BE2C (cell line): ENCODE measurements around the gene NRARP.

Experiments
- DNase-seq: peaks from one replicate; pipeline ENCODE4 v3.0.0-alpha.2; 2020
- H3K27me3 ChIP-seq: fragments of 250-450 bp; sonication (Bioruptor Pico); 2 replicates; pipeline ENCODE4 v1.5.1; 2020; ENCODE audit warnings: mild to moderate bottlenecking
- H3K36me3 ChIP-seq: fragments of 250-450 bp; sonication (Bioruptor Pico); 2 replicates; pipeline ENCODE4 v1.5.1; 2020; ENCODE audit warnings: mild to moderate bottlenecking
- H3K4me1 ChIP-seq: fragments of 250-450 bp; sonication (Bioruptor Pico); 2 replicates; pipeline ENCODE4 v1.5.1; 2020
- H3K4me3 ChIP-seq: 2 replicates; pipeline ENCODE4 v1.5.1; 2011; ENCODE audit warnings: low read depth, low read length
- H3K9me3 ChIP-seq: fragments of 250-450 bp; sonication (Bioruptor Pico); 2 replicates; pipeline ENCODE4 v1.5.1; 2020
- CTCF ChIP-seq: IDR thresholded peaks from 2 replicates; pipeline ENCODE4 v1.5.1; 2012; ENCODE audit warnings: mild to moderate bottlenecking, low read depth, low read length

Gene NRARP

DNA sequence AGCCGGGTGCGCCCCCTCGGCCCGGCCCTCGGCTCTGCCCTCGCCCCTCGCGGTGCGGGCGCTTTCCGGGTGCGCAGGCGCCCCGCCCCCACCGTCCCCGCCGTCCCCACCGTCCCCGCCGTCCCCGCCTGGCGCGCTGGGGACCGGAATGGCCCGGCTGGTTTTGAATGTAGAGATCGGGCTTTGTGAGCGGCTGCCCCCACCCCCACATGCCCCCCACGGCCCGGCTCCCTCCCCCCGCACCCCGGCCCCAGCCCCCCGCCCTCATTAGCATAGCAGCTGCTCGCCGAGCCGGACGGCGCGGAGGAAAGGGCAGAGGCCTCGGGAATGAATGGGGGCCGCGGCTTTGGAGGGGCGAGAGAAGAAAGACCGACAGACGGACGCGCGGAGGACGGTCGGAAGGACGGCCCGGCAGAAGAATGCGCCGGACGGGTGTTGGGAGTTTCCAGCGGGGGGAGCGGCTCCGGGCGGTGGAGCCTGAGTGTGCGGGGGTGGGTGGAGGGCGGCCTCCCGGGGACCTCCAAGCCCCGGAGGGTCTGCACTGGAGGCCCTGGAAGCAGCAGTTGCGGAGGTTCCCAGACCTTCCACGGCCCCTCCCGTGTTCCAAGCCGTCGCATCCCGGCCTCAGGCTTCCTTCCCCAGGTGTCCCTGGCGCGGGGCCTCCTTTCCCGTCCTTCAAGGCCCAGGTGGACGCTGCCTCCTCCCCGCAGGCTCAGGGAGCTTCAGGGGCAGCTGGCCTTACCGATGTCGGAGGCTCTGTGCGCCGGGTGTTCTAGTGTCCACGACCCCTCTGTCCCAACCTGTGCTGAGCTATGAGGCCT is 6.0 kb downstream of the NRARP start:
- Histone ChIP-seq H3K4me1 (peaks cover 10% of the 10 kb centered on the region), H3K4me3 (no peak overlapping the region), H3K9me3 (peaks cover 7% of the 10 kb centered on the region), H3K36me3 (no peaks in the 10 kb centered on the region), H3K27me3 (peaks cover 6% of the 10 kb centered on the region; the same call in 1 of the 2 replicates)
- DNase-seq: no peak
- TF ChIP-seq CTCF: no peak

- DNase-seq: peak; percentile 67
- H3K36me3 ChIP-seq: no peaks in the 10 kb centered on the region
- H3K4me3 ChIP-seq: no peak overlapping the region
- H3K4me1 ChIP-seq: peaks cover 10% of the 10 kb centered on the region
- peaks cover 7% of the 10 kb centered on the region for H3K9me3 ChIP-seq
- peaks cover 6% of the 10 kb centered on the region; the same call in 1 of the 2 replicates for H3K27me3 ChIP-seq
- peak; percentile 21; the same call in 1 of the 2 replicates for TF ChIP-seq CTCF
These were observed 6.7 kb downstream of the NRARP start for GRCh38 chr9:137295238-137295811.

DNA sequence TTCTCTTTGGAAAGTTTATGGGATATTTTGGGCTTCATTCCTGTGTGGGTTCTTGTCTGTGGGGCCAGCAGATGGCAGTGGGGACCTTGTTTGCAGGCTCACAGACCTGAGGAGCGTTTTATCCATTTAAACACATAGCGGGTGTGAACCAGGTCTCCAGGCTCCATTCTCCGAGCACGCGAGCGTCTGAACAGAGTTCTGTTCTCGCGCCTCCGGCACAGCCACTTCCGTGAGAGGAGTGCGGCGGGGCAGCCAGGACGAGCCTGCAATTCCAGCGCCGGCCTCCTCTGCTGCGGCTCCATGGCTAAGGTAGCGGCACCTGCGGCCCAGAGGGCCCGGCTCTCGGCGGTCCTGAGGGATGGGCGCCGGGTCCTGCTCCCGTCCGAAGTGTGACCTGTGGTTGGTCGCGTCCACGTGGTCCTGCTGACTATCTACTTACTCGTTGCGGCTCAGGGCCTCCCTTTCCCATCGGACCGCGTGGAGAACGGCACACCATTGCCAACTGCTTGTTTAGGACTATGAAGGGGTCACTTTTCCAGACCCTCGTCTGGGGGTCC is 7.3 kb downstream of the NRARP start:
- Histone ChIP-seq H3K36me3 (no peaks in the 10 kb centered on the region), H3K4me1 (peaks cover 10% of the 10 kb centered on the region), H3K4me3 (no peak overlapping the region), H3K27me3 (peaks cover 6% of the 10 kb centered on the region; the same call in 1 of the 2 replicates), H3K9me3 (peaks cover 7% of the 10 kb centered on the region)
- peak; percentile 24; the same call in 1 of the 2 replicates for TF ChIP-seq CTCF
- DNase-seq: peak; percentile 36

- Histone ChIP-seq H3K36me3 (no peaks in the 10 kb centered on the region), H3K4me1 (peaks cover 10% of the 10 kb centered on the region), H3K9me3 (peaks cover 7% of the 10 kb centered on the region), H3K27me3 (peaks cover 6% of the 10 kb centered on the region; the same call in 1 of the 2 replicates), H3K4me3 (no peak overlapping the region)
- DNase-seq: peak; percentile 60
- no peak for TF ChIP-seq CTCF
These were observed 7.9 kb downstream of the NRARP start for GRCh38 chr9:137294091-137294680.

GRCh38 chr9:137293482-137294090 is 8.5 kb downstream of the NRARP start:
- no peaks in the 10 kb centered on the region for H3K36me3 ChIP-seq
- H3K9me3 ChIP-seq: peaks cover 7% of the 10 kb centered on the region
- no peak for DNase-seq
- TF ChIP-seq CTCF: no peak
- H3K4me1 ChIP-seq: peaks cover 10% of the 10 kb centered on the region
- H3K27me3 ChIP-seq: peaks cover 6% of the 10 kb centered on the region; the same call in 1 of the 2 replicates
- no peak overlapping the region for H3K4me3 ChIP-seq
